ENCODE data around the gene LENG1.

Gene LENG1

DNA sequence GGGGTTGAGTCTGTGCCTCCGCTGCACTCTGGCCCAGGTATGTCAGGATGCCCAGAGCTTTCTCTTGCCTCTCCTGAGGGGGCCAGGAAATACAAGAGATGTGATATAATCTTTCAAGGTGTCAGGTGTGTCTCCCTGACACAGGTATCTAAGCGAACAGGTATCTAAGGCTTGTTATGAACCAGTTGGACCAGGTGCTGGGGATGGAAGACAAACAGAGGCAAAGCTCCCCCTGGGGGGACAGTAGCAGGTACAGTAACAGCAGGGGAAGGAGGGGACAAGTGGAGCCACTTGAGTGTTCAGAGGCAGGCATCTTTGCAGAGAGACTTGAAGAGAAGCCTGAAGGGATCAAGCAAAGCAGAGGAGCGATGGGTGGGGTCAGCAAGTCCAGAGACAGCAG is 2.6 kb downstream of the LENG1 start:
- CTCF ChIA-PET = interaction anchor here (0.7 to 0.8 kb wide), 2 partner anchors 8 to 42 kb away, joined by 3 to 5 read pairs; no protein-coding TSS in a partner anchor
- H3K36me3 ChIP-seq (ENCODE audit: control insufficient read depth in 2 of 2, insufficient read depth in 1 of 2, low read length in 2 of 2) = peaks cover 31 to 59% of the 10 kb centered on the region in 2 experiments

DNA sequence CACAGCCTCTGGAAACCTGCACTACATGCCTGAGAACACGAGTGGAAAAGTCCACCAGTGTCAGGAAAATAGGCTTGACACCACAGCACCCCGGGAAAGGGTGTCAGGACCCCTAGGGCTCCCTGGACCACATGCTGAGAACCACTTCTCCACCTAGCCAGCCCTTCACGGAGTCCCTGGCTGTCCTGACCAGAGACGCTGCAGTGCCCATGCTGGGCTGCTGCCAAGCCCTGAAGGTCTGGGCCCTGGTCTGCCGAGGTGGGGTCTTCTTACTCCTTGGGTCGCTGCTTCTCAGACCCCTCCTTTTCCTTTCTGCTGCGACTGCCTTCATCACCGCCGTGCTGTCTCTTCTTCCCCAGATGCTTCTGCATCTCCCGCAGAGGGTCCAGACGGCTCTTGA is 3.0 kb downstream of the LENG1 start:
- POLR2A ChIA-PET = interaction anchor here (0.6 to 2.7 kb wide), 7 partner anchors 13 to 227 kb away, joined by 3 to 23 read pairs (median 3); partner anchors contain the start of genes CNOT3, MBOAT7 and TSEN34
- Histone ChIP-seq H3K4me3 (ENCODE audit: low read depth, low read length) (no peak overlapping the region), H3K4me1 (ENCODE audit: control insufficient read depth, insufficient read depth, low read length) (peaks cover 4% of the 10 kb centered on the region; the same call in 1 of the 2 replicates), H3K9me3 (ENCODE audit: control insufficient read depth, insufficient read depth, low read depth, low read length) (no peaks in the 10 kb centered on the region), H3K36me3 (ENCODE audit: control insufficient read depth in 2 of 2, insufficient read depth in 1 of 2, low read length in 2 of 2) (peaks cover 31 to 64% of the 10 kb centered on the region in 2 experiments), H3K27ac (ENCODE audit: extremely low read depth, low read depth, low read length) (no peak overlapping the region)
- CTCF ChIA-PET = interaction anchor here (0.7 kb wide), 1 partner anchor 42 kb away, joined by 3 read pairs; no protein-coding TSS in a partner anchor
- TF ChIP-seq GLIS2 (tag by site-specific recombination; IDR thresholded peaks at IDR 0.05) (peak; percentile 41; the same call in 1 of the 2 replicates), MEIS1 (CRISPR knock-in tag; IDR thresholded peaks at IDR 0.05; ENCODE audit: borderline replicate concordance) (no peak)

More for the DNA sequence above, 2.6 kb downstream of the LENG1 start:
- no peak overlapping the region for H3K4me3 ChIP-seq (ENCODE audit: low read depth, low read length)
- POLR2A ChIA-PET = interaction anchor here (0.6 to 2.7 kb wide), 7 partner anchors 13 to 282 kb away, joined by 3 to 23 read pairs (median 3); partner anchors contain the start of genes CNOT3 and MBOAT7
- H3K4me1 ChIP-seq (ENCODE audit: control insufficient read depth, insufficient read depth, low read length) = peaks cover 4% of the 10 kb centered on the region; the same call in 1 of the 2 replicates
- no peak for TF ChIP-seq FEZF1 (tag by site-specific recombination; IDR thresholded peaks at IDR 0.05)
- TF ChIP-seq ZNF514 (tag by site-specific recombination; IDR thresholded peaks at IDR 0.05) = no peak
- no peak for TF ChIP-seq OSR2 (tag by site-specific recombination; IDR thresholded peaks at IDR 0.05)
- no peak for TF ChIP-seq ZNF837 (tag by site-specific recombination; IDR thresholded peaks at IDR 0.05)
- no peak for TF ChIP-seq KLF7 (tag by site-specific recombination; IDR thresholded peaks at IDR 0.05; ENCODE audit: borderline replicate concordance)
- no peak for TF ChIP-seq ZNF561 (tag by site-specific recombination; IDR thresholded peaks at IDR 0.05; ENCODE audit: borderline replicate concordance)
- TF ChIP-seq, protein P1, sequence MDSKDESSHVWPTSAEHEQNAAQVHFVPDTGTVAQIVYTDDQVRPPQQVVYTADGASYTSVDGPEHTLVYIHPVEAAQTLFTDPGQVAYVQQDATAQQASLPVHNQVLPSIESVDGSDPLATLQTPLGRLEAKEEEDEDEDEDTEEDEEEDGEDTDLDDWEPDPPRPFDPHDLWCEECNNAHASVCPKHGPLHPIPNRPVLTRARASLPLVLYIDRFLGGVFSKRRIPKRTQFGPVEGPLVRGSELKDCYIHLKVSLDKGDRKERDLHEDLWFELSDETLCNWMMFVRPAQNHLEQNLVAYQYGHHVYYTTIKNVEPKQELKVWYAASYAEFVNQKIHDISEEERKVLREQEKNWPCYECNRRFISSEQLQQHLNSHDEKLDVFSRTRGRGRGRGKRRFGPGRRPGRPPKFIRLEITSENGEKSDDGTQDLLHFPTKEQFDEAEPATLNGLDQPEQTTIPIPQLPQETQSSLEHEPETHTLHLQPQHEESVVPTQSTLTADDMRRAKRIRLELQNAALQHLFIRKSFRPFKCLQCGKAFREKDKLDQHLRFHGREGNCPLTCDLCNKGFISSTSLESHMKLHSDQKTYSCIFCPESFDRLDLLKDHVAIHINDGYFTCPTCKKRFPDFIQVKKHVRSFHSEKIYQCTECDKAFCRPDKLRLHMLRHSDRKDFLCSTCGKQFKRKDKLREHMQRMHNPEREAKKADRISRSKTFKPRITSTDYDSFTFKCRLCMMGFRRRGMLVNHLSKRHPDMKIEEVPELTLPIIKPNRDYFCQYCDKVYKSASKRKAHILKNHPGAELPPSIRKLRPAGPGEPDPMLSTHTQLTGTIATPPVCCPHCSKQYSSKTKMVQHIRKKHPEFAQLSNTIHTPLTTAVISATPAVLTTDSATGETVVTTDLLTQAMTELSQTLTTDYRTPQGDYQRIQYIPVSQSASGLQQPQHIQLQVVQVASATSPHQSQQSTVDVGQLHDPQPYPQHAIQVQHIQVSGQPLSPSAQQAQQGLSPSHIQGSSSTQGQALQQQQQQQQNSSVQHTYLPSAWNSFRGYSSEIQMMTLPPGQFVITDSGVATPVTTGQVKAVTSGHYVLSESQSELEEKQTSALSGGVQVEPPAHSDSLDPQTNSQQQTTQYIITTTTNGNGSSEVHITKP (tag by site-specific recombination; IDR thresholded peaks at IDR 0.05) = no peak
- TF ChIP-seq ZNF416 (tag by site-specific recombination; IDR thresholded peaks at IDR 0.05) = no peak
- no peak for TF ChIP-seq ZNF747 (tag by site-specific recombination; IDR thresholded peaks at IDR 0.05)
- H3K9me3 ChIP-seq (ENCODE audit: control insufficient read depth, insufficient read depth, low read depth, low read length) = no peaks in the 10 kb centered on the region
- H3K27ac ChIP-seq (ENCODE audit: extremely low read depth, low read depth, low read length) = no peak overlapping the region

DNA sequence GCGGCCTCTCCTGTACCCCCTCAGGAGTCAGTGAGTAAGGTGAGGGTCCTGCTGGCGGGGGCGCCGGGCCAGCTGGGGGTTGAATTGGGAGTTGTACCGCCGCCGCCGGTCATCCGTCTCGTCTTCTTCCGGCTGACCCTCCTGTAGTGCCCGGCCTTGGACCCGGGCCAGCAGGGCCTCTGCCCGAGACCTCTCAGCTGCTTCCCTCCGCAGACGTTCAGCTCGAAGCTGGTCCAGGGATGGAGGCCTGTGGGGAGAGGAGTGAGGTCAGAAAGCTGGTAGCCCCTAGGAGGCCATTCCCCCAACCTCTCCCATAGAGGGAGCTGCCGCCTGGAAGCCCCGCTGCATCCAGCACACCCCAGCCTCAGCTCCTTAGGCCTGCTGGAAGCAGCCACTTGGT is 3.8 kb downstream of the LENG1 start:
- Histone ChIP-seq H3K36me3 (ENCODE audit: control insufficient read depth in 2 of 2, insufficient read depth in 1 of 2, low read length in 2 of 2) (peaks cover 39 to 70% of the 10 kb centered on the region in 2 experiments), H3K4me1 (ENCODE audit: control insufficient read depth, insufficient read depth, low read length) (peaks cover 4% of the 10 kb centered on the region; the same call in 1 of the 2 replicates), H3K4me3 (ENCODE audit: low read depth, low read length) (no peak overlapping the region), H3K9me3 (ENCODE audit: control insufficient read depth, insufficient read depth, low read depth, low read length) (no peaks in the 10 kb centered on the region), H3K27ac (ENCODE audit: extremely low read depth, low read depth, low read length) (no peak overlapping the region)
- ChIA-PET POLR2A (interaction anchor here (0.8 to 2.7 kb wide), 4 partner anchors 12 to 35 kb away, joined by 3 to 23 read pairs (median 6); partner anchors contain the start of genes CNOT3, MBOAT7 and TSEN34), CTCF (interaction anchor here (0.6 kb wide), 1 partner anchor 72 kb away, joined by 4 read pairs; no protein-coding TSS in a partner anchor)
- TF ChIP-seq, protein P2, sequence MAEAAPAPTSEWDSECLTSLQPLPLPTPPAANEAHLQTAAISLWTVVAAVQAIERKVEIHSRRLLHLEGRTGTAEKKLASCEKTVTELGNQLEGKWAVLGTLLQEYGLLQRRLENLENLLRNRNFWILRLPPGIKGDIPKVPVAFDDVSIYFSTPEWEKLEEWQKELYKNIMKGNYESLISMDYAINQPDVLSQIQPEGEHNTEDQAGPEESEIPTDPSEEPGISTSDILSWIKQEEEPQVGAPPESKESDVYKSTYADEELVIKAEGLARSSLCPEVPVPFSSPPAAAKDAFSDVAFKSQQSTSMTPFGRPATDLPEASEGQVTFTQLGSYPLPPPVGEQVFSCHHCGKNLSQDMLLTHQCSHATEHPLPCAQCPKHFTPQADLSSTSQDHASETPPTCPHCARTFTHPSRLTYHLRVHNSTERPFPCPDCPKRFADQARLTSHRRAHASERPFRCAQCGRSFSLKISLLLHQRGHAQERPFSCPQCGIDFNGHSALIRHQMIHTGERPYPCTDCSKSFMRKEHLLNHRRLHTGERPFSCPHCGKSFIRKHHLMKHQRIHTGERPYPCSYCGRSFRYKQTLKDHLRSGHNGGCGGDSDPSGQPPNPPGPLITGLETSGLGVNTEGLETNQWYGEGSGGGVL (tag by site-specific recombination; IDR thresholded peaks at IDR 0.05) = no peak
- TF ChIP-seq ZNF621 (tag by site-specific recombination; IDR thresholded peaks at IDR 0.05) = no peak
- no peak for TF ChIP-seq ZNF596 (tag by site-specific recombination; IDR thresholded peaks at IDR 0.05)
- TF ChIP-seq MYNN (tag by site-specific recombination; IDR thresholded peaks at IDR 0.05; ENCODE audit: borderline replicate concordance) = no peak
- TF ChIP-seq, protein P3, sequence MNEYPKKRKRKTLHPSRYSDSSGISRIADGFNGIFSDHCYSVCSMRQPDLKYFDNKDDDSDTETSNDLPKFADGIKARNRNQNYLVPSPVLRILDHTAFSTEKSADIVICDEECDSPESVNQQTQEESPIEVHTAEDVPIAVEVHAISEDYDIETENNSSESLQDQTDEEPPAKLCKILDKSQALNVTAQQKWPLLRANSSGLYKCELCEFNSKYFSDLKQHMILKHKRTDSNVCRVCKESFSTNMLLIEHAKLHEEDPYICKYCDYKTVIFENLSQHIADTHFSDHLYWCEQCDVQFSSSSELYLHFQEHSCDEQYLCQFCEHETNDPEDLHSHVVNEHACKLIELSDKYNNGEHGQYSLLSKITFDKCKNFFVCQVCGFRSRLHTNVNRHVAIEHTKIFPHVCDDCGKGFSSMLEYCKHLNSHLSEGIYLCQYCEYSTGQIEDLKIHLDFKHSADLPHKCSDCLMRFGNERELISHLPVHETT (tag by site-specific recombination; IDR thresholded peaks at IDR 0.05) = no peak
- TF ChIP-seq ZNF626 (tag by site-specific recombination; IDR thresholded peaks at IDR 0.05) = no peak
- TF ChIP-seq, protein P4, sequence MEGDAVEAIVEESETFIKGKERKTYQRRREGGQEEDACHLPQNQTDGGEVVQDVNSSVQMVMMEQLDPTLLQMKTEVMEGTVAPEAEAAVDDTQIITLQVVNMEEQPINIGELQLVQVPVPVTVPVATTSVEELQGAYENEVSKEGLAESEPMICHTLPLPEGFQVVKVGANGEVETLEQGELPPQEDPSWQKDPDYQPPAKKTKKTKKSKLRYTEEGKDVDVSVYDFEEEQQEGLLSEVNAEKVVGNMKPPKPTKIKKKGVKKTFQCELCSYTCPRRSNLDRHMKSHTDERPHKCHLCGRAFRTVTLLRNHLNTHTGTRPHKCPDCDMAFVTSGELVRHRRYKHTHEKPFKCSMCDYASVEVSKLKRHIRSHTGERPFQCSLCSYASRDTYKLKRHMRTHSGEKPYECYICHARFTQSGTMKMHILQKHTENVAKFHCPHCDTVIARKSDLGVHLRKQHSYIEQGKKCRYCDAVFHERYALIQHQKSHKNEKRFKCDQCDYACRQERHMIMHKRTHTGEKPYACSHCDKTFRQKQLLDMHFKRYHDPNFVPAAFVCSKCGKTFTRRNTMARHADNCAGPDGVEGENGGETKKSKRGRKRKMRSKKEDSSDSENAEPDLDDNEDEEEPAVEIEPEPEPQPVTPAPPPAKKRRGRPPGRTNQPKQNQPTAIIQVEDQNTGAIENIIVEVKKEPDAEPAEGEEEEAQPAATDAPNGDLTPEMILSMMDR (tag by site-specific recombination; IDR thresholded peaks at IDR 0.05) = 0 out of 2 replicates have a peak, but pooled peaks have one; percentile 11
- TF ChIP-seq, protein P5, sequence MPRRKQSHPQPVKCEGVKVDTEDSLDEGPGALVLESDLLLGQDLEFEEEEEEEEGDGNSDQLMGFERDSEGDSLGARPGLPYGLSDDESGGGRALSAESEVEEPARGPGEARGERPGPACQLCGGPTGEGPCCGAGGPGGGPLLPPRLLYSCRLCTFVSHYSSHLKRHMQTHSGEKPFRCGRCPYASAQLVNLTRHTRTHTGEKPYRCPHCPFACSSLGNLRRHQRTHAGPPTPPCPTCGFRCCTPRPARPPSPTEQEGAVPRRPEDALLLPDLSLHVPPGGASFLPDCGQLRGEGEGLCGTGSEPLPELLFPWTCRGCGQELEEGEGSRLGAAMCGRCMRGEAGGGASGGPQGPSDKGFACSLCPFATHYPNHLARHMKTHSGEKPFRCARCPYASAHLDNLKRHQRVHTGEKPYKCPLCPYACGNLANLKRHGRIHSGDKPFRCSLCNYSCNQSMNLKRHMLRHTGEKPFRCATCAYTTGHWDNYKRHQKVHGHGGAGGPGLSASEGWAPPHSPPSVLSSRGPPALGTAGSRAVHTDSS (tag by site-specific recombination; IDR thresholded peaks at IDR 0.05) = no peak
- TF ChIP-seq ZNF624 (tag by site-specific recombination; IDR thresholded peaks at IDR 0.05) = no peak
- 0 out of 2 replicates have a peak, but pooled peaks have one; percentile 28 for TF ChIP-seq GLIS2 (tag by site-specific recombination; IDR thresholded peaks at IDR 0.05)
